Neural cell (in vitro differentiated cells): ENCODE measurements around the gene MAGI1. TPM values are rescaled to one million over a fixed set of nuclear protein-coding genes. Genes with fewer than 3 reads are reported as not detected.

Source experiments
- H2AFZ ChIP-seq: fragments of 200-600, 300-800 bp; sonication (generic), shearing (Covaris generic); 2 replicates; pipeline ENCODE4 v1.6.0; 2014; ENCODE audit warnings: low read depth, mild to moderate bottlenecking, antibody characterized with exemption, low read length, moderate library complexity
- H3F3A ChIP-seq: fragments of 200-600 bp; shearing (Covaris generic); 2 replicates; pipeline ENCODE4 v1.6.1; 2016; ENCODE audit warnings: mild to moderate bottlenecking, moderate library complexity, mixed read lengths, antibody characterized with exemption, low read length; ENCODE audit not compliant: insufficient read depth, poor library complexity, severe bottlenecking
- H3K27ac ChIP-seq: fragments of 200-600, 300-800 bp; sonication (generic), shearing (Covaris generic); 2 replicates; pipeline ENCODE4 v1.5.1; 2014; ENCODE audit warnings: mild to moderate bottlenecking, low read length, moderate library complexity
- H3K27me3 ChIP-seq: fragments of 300-800, 200-600 bp; sonication (generic), shearing (Covaris generic); 2 replicates; pipeline ENCODE4 v1.6.0; 2014; ENCODE audit warnings: mild to moderate bottlenecking, low read depth, low read length, moderate library complexity; ENCODE audit not compliant: insufficient read depth
- H3K36me3 ChIP-seq: fragments of 300-800, 200-600 bp; sonication (generic), shearing (Covaris generic); 2 replicates; pipeline ENCODE4 v1.5.1; 2014; ENCODE audit warnings: mild to moderate bottlenecking, antibody characterized with exemption, low read length, moderate library complexity; ENCODE audit not compliant: insufficient read depth
- H3K4me2 ChIP-seq: fragments of 300-800, 200-600 bp; sonication (generic), shearing (Covaris generic); 2 replicates; pipeline ENCODE4 v1.6.0; 2014; ENCODE audit warnings: mild to moderate bottlenecking, low read length
- H3K4me3 ChIP-seq: fragments of 300-800, 200-600 bp; sonication (generic), shearing (Covaris generic); 2 replicates; pipeline ENCODE4 v1.5.1; 2014; ENCODE audit warnings: mild to moderate bottlenecking, low read length, moderate library complexity
- H3K79me2 ChIP-seq: fragments of 200-600 bp; shearing (Covaris generic); replicated peaks from 2 replicates; pipeline ENCODE4 v1.6.0; 2014; ENCODE audit warnings: mild to moderate bottlenecking, low read length, moderate library complexity; ENCODE audit not compliant: insufficient read depth
- H3K9ac ChIP-seq: fragments of 300-800, 200-600 bp; sonication (generic), shearing (Covaris generic); 2 replicates; pipeline ENCODE4 v1.6.1; 2016; ENCODE audit warnings: mild to moderate bottlenecking, low read length, mixed read lengths
- H3K9me2 ChIP-seq: fragments of 200-600 bp; shearing (Covaris generic); 2 replicates; pipeline ENCODE4 v1.6.1; 2016; ENCODE audit warnings: mild to moderate bottlenecking, low read length, mixed read lengths; ENCODE audit not compliant: insufficient read depth
- H3K9me3 ChIP-seq: fragments of 200-600, 300-800 bp; sonication (generic), shearing (Covaris generic); 2 replicates; pipeline ENCODE4 v1.6.1; 2016; ENCODE audit warnings: mild to moderate bottlenecking, mixed run types, low read length, moderate library complexity, mixed read lengths
- H4K20me1 ChIP-seq: fragments of 200-600 bp; shearing (Covaris generic); 2 replicates; pipeline ENCODE4 v1.6.1; 2016; ENCODE audit warnings: mild to moderate bottlenecking, mixed run types; ENCODE audit not compliant: insufficient read depth
- CTCF ChIP-seq: fragments of 450-650 bp; IDR thresholded peaks from 2 replicates; pipeline ENCODE4 v1.5.1; 2014; ENCODE audit warnings: antibody characterized with exemption, mild to moderate bottlenecking, moderate library complexity; ENCODE audit not compliant: poor library complexity, severe bottlenecking
- EP300 ChIP-seq: fragments of 450-650 bp; conservative IDR thresholded peaks from 2 replicates; pipeline ENCODE4 v1.6.1; 2014; ENCODE audit warnings: antibody characterized with exemption, mild to moderate bottlenecking, moderate library complexity; ENCODE audit not compliant: poor library complexity, severe bottlenecking
- EZH2 ChIP-seq: fragments of 200-600, 300-800 bp; shearing (Covaris generic), sonication (generic); IDR thresholded peaks from 2 replicates; pipeline ENCODE4 v1.6.1; 2014; ENCODE audit warnings: antibody characterized with exemption, low read length, borderline replicate concordance, mild to moderate bottlenecking; ENCODE audit not compliant: insufficient read depth, poor library complexity, severe bottlenecking
- MXI1 ChIP-seq: fragments of 450-650 bp; conservative IDR thresholded peaks from 2 replicates; pipeline ENCODE4 v1.6.1; 2014; ENCODE audit warnings: antibody characterized with exemption, mild to moderate bottlenecking; ENCODE audit not compliant: poor library complexity, severe bottlenecking
- POLR2AphosphoS5 ChIP-seq: IDR thresholded peaks from 2 replicates; pipeline ENCODE4 v1.6.1; 2012
- RAD21 ChIP-seq: fragments of 450-650 bp; conservative IDR thresholded peaks from 2 replicates; pipeline ENCODE4 v1.6.1; 2014; ENCODE audit warnings: antibody characterized with exemption, mild to moderate bottlenecking, moderate library complexity
- REST ChIP-seq: IDR thresholded peaks from 2 replicates; pipeline ENCODE4 v1.6.1; 2012; ENCODE audit warnings: borderline replicate concordance
- SMC3 ChIP-seq: fragments of 450-650 bp; conservative IDR thresholded peaks from 2 replicates; pipeline ENCODE4 v1.6.1; 2014; ENCODE audit warnings: antibody characterized with exemption, mild to moderate bottlenecking, moderate library complexity; ENCODE audit not compliant: poor library complexity
- TAF1 ChIP-seq: IDR thresholded peaks from 2 replicates; pipeline ENCODE4 v1.6.1; 2012; ENCODE audit warnings: low read depth
- polyA plus RNA-seq: library from polyadenylated mRNA; depleted of rRNA; stranded (reverse); fragments of >200 nt; gene quantifications from 2 replicates; pipeline ENCODE4 v1.2.3, GENCODE V29; 2014

Gene MAGI1
- polyA plus RNA-seq, 1 donor from 2014 or later, result 44.7 TPM

- H3K27me3 ChIP-seq, result no peaks in the 10 kb centered on the region
- H3F3A ChIP-seq, result no peaks in the 10 kb centered on the region
- no peaks in the 10 kb centered on the region for H3K36me3 ChIP-seq
- peak overlapping the region; percentile 50 for H3K4me2 ChIP-seq
- TF ChIP-seq CTCF (peak; percentile 86), EP300 (no peak), TAF1 (no peak), RAD21 (peak; percentile 90), MXI1 (no peak), SMC3 (peak; percentile 88), POLR2AphosphoS5 (no peak)
- no peak overlapping the region for H3K9ac ChIP-seq
- no peaks in the 10 kb centered on the region for H3K79me2 ChIP-seq
- H4K20me1 ChIP-seq, result no peaks in the 10 kb centered on the region
- no peak overlapping the region for H3K27ac ChIP-seq
- no peak overlapping the region for H2AFZ ChIP-seq
- H3K9me3 ChIP-seq, result no peaks in the 10 kb centered on the region
- H3K9me2 ChIP-seq, result no peaks in the 10 kb centered on the region
- H3K4me3 ChIP-seq, result peak overlapping the region; percentile 17
Measured at GRCh38 chr3:65732051-65732935, 306.4 kb downstream of the MAGI1 start.

- no peak overlapping the region for H3K27ac ChIP-seq
- no peaks in the 10 kb centered on the region for H3K36me3 ChIP-seq
- no peak overlapping the region for H3K4me2 ChIP-seq
- no peak overlapping the region for H3K4me3 ChIP-seq
- no peaks in the 10 kb centered on the region for H3K9me2 ChIP-seq
- TF ChIP-seq EP300, result no peak
- TF ChIP-seq MXI1, result no peak
- TF ChIP-seq TAF1, result no peak
- TF ChIP-seq REST, result no peak
- TF ChIP-seq SMC3, result no peak
- no peak for TF ChIP-seq RAD21
- TF ChIP-seq POLR2AphosphoS5, result no peak
- TF ChIP-seq CTCF, result no peak
- TF ChIP-seq EZH2, result no peak
- H3K79me2 ChIP-seq, result no peaks in the 10 kb centered on the region
- H3K9ac ChIP-seq, result no peak overlapping the region
- H3F3A ChIP-seq, result no peaks in the 10 kb centered on the region
- H4K20me1 ChIP-seq, result no peaks in the 10 kb centered on the region
- H3K27me3 ChIP-seq, result no peaks in the 10 kb centered on the region
- H2AFZ ChIP-seq, result no peak overlapping the region
- H3K9me3 ChIP-seq, result no peaks in the 10 kb centered on the region
Measured at GRCh38 chr3:65730449-65730848, 308.3 kb downstream of the MAGI1 start.
